T-cell (primary cell): Measurements from ENCODE around the gene DYNC2LI1. TPM values are rescaled to one million over a fixed set of nuclear protein-coding genes. Genes with fewer than 3 reads are reported as not detected.

Source experiments
- ATAC-seq, 4 experiments: fragments of 200-7000 bp in 3 of 4; fragments of 150-1000 bp in 1 of 4; cut with Tn5 transposase; replicated peaks in 1 of 4; 1 replicate in 3 of 4; 2 replicates in 1 of 4; pipeline ENCODE4 v1.10.0; 2021; ENCODE audit warnings: moderate library complexity in 3 of 4, mild to moderate bottlenecking in 2 of 4, moderate number of reproducible peaks in 1 of 4
- CTCF ChIA-PET, 2 donors: fragments of 300-600 bp; sonication (Branson Sonifier 250); formaldehyde crosslinking; loops; one replicate each; lab custom pipeline; 2022; ENCODE audit warnings: antibody characterized with exemption in 2 of 2; lab: Charles Lee
- POLR2A ChIA-PET, 2 donors: fragments of 300-600 bp; sonication (Branson Sonifier 250); formaldehyde crosslinking; loops; one replicate each; lab custom pipeline; 2022; ENCODE audit warnings: antibody characterized with exemption in 2 of 2; lab: Charles Lee
- DNase-seq, 35 experiments: peaks; one replicate each; pipeline versions ENCODE4 v3.0.0 to v3.0.0-alpha.2; 2013 to 2023
- H3K27ac ChIP-seq: one replicate; pipeline ENCODE4 v1.5.1; 2013; ENCODE audit warnings: low read length
- H3K27me3 ChIP-seq, 2 experiments: replicated peaks in 1 of 2; 1 replicate in 1 of 2; 2 replicates in 1 of 2; pipeline versions ENCODE4 v1.6.1 to v1.7.0; 2013; ENCODE audit warnings: low read length in 1 of 2, mixed read lengths in 1 of 2; ENCODE audit not compliant: control insufficient read depth in 2 of 2, insufficient read depth in 2 of 2; ENCODE audit errors: extremely low read depth in 1 of 2
- H3K36me3 ChIP-seq, 2 donors: 1 replicate in 1 of 2; 2 replicates in 1 of 2; pipeline versions ENCODE4 v1.6.1 to v1.7.0; 2013; ENCODE audit warnings: low read length in 1 of 2; ENCODE audit not compliant: control insufficient read depth in 2 of 2, insufficient read depth in 1 of 2; ENCODE audit errors: extremely low read depth in 1 of 2
- H3K4me1 ChIP-seq, 2 experiments: 1 replicate in 1 of 2; 2 replicates in 1 of 2; pipeline versions ENCODE4 v1.6.1 to v1.7.0; 2013; ENCODE audit warnings: low read length in 2 of 2, mixed read lengths in 1 of 2; ENCODE audit not compliant: insufficient read depth in 2 of 2, control insufficient read depth in 1 of 2; ENCODE audit errors: extremely low read depth in 1 of 2
- H3K4me3 ChIP-seq, 2 donors: 1 replicate in 1 of 2; 2 replicates in 1 of 2; pipeline versions ENCODE4 v1.5.1 to v1.7.0; 2013; ENCODE audit warnings: mild to moderate bottlenecking in 2 of 2, low read length in 1 of 2, moderate library complexity in 1 of 2; ENCODE audit not compliant: control insufficient read depth in 1 of 2; ENCODE audit errors: extremely low read depth in 1 of 2
- H3K9me3 ChIP-seq: 2 replicates; pipeline ENCODE4 v1.7.0; 2013
- H3K27ac Mint-ChIP-seq, 2 donors: one replicate each; pipeline ENCODE4 v1.8.0; 2020 to 2021; ENCODE audit warnings: mild to moderate bottlenecking in 2 of 2, mixed read lengths in 2 of 2
- H3K27me3 Mint-ChIP-seq, 2 donors: one replicate each; pipeline ENCODE4 v1.8.0; 2021 to 2022; ENCODE audit warnings: mixed read lengths in 2 of 2
- H3K36me3 Mint-ChIP-seq: one replicate; pipeline ENCODE4 v1.8.0; 2021; ENCODE audit warnings: mixed read lengths
- H3K4me1 Mint-ChIP-seq, 3 donors: one replicate each; pipeline ENCODE4 v1.8.0; 2020 to 2022; ENCODE audit warnings: mixed read lengths in 3 of 3, mild to moderate bottlenecking in 1 of 3
- H3K4me3 Mint-ChIP-seq, 3 donors: one replicate each; pipeline ENCODE4 v1.8.0; 2020 to 2022; ENCODE audit warnings: mild to moderate bottlenecking in 3 of 3, mixed read lengths in 3 of 3, moderate library complexity in 3 of 3
- H3K9me3 Mint-ChIP-seq, 3 donors: one replicate each; pipeline ENCODE4 v1.8.0; 2020 to 2022; ENCODE audit warnings: mixed read lengths in 3 of 3
- WGBS: methylation state at CpG from one replicate; pipeline ENCODE4 v1.1.5; 2013; ENCODE audit warnings: missing lambda C conversion rate; ENCODE audit not compliant: insufficient coverage; 5-methylcytosine and 5-hydroxymethylcytosine counted together
- total RNA-seq, 35 experiments: library from RNA in 6 of 35; stranded (reverse) in 6 of 35; fragments of 120-200 nt in 1 of 35; gene quantifications; one replicate each; pipeline versions ENCODE4 v1.2.1 to v1.2.4 and lab custom pipeline; 2013 to 2026

DYNC2LI1 gene
- total RNA-seq, 5 donors from 2014 or later (not counting 1 experiment from before 2014, with no cell fraction given) = 2.4 to 4.7 (median 3.7) TPM

DNA sequence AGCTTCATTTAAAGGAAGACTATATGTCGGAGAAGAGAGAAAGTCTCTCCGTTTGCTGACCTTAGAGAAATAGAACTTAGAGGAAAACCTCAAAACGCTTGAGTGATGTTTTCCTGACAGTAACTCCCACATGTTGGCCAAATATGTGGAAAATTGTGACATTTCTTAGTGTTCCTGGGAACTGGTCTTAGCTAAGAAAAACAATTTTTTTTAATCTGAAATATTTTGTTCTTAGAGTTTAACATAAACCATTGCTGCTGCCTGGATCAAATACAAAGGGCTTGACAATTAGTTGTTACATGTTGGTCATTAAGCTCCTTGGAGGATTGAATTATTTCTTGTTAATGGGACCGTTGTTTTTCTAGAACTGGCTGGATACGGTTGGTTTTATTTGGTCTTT, 16.3 kb downstream of the DYNC2LI1 start:
- H3K4me3 ChIP-seq = no peak overlapping the region
- no peak overlapping the region for H3K4me3 Mint-ChIP-seq
- H3K27ac Mint-ChIP-seq = no peak overlapping the region
- H3K36me3 ChIP-seq = peaks cover 0 to 3% of the 10 kb centered on the region in 2 donors
- ATAC-seq = no peak
- ChIA-PET CTCF (no interaction called here), POLR2A (interaction anchor here in 1 of 2 donors (0.6 kb wide), 1 partner anchor 1593 kb away, joined by 4 read pairs; no protein-coding TSS in a partner anchor)
- H3K27me3 Mint-ChIP-seq = no peaks in the 10 kb centered on the region
- no peaks in the 10 kb centered on the region for H3K9me3 ChIP-seq
- DNase-seq = no peak
- no peak overlapping the region for H3K27ac ChIP-seq
- peaks cover 33% of the 10 kb centered on the region for H3K36me3 Mint-ChIP-seq
- WGBS = no CpG with 5 or more reads among the region's 5 CpGs
- no peaks in the 10 kb centered on the region for H3K9me3 Mint-ChIP-seq
- no peaks in the 10 kb centered on the region for H3K4me1 Mint-ChIP-seq
- H3K27me3 ChIP-seq = no peaks in the 10 kb centered on the region
- H3K4me1 ChIP-seq = no peaks in the 10 kb centered on the region

DNA sequence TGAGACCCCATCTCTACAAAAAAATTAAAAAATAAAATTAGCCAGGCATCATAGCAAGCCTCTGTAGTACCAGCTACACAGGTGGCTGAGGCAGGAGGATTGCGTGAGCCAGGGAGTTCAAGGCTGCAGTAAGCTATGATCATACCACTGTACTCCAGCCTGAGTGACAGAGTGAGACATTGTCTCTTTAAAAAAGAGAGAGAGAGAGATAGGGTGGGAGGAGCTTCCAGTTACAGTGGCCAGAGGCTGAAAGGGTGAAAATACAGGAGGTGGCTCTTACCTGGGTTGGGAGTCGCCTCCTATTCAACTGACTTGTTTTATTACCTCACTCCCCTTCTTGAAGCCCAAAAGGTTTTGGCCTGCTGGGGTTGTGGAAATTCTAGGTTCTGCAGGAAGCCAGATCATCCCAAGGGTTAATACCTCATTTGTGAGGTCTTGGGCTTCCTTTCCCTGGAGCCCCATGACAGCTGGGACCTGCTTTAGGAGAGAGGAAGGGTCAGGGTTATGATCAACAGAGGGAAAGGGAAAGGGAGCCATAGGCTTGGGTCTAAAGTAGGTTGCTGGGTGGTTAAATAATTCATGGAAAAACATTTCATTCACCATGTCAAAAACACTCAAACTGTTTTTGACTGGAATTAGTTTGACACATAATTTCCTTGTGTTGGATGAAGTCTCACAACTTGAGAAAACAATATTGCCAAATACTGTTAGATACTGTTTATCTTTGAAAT, 17.4 kb downstream of the DYNC2LI1 start:
- Histone ChIP-seq H3K4me3 (no peak overlapping the region), H3K9me3 (no peaks in the 10 kb centered on the region), H3K4me1 (no peaks in the 10 kb centered on the region), H3K36me3 (peaks cover 0 to 3% of the 10 kb centered on the region in 2 donors), H3K27me3 (no peaks in the 10 kb centered on the region), H3K27ac (no peak overlapping the region)
- DNase-seq (no peak), ATAC-seq (no peak)
- H3K36me3 Mint-ChIP-seq = peaks cover 37% of the 10 kb centered on the region
- H3K9me3 Mint-ChIP-seq = no peaks in the 10 kb centered on the region
- no peaks in the 10 kb centered on the region for H3K4me1 Mint-ChIP-seq
- ChIA-PET CTCF (no interaction called here), POLR2A (no interaction called here)
- no peak overlapping the region for H3K27ac Mint-ChIP-seq
- no peaks in the 10 kb centered on the region for H3K27me3 Mint-ChIP-seq
- no CpG with 5 or more reads among the region's 2 CpGs for WGBS
- H3K4me3 Mint-ChIP-seq = no peak overlapping the region

DNA sequence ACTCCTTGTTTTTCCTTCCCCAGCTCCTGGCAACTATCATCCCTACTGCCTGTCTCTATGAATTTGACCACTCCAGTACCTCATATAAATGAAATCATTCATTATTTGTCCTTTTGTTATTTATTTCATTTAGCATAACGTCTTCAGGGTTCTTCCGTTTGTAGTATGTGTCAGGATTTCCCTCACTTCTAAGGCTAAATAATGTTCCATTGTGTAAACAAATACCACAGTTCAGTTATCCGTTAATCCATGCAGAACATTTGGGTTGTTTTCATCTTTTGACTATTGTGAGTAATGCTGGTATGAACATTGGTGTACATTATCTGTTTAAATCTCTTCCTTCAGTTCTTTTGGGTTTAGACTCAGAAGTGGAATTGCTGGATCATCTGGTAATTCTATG, 18.8 kb downstream of the DYNC2LI1 start:
- H3K36me3 Mint-ChIP-seq = peaks cover 43% of the 10 kb centered on the region
- H3K4me3 Mint-ChIP-seq = no peak overlapping the region
- DNase-seq (no peak), ATAC-seq (no peak)
- H3K9me3 Mint-ChIP-seq = no peaks in the 10 kb centered on the region
- POLR2A ChIA-PET = interaction anchor here in 1 of 2 donors (0.6 kb wide), 1 partner anchor 1685 kb away, joined by 3 read pairs; no protein-coding TSS in a partner anchor
- no peaks in the 10 kb centered on the region for H3K4me1 Mint-ChIP-seq
- Histone ChIP-seq H3K4me3 (no peak overlapping the region), H3K36me3 (peaks cover 0 to 3% of the 10 kb centered on the region in 2 donors), H3K27ac (no peak overlapping the region), H3K4me1 (no peaks in the 10 kb centered on the region), H3K27me3 (no peaks in the 10 kb centered on the region), H3K9me3 (no peaks in the 10 kb centered on the region)
- WGBS = no CpG with 5 or more reads among the region's 3 CpGs
- no peak overlapping the region for H3K27ac Mint-ChIP-seq
- H3K27me3 Mint-ChIP-seq = no peaks in the 10 kb centered on the region
- CTCF ChIA-PET = interaction anchor here in 1 of 2 donors (0.7 kb wide), 1 partner anchor 332 kb away, joined by 3 read pairs; no protein-coding TSS in a partner anchor

DNA sequence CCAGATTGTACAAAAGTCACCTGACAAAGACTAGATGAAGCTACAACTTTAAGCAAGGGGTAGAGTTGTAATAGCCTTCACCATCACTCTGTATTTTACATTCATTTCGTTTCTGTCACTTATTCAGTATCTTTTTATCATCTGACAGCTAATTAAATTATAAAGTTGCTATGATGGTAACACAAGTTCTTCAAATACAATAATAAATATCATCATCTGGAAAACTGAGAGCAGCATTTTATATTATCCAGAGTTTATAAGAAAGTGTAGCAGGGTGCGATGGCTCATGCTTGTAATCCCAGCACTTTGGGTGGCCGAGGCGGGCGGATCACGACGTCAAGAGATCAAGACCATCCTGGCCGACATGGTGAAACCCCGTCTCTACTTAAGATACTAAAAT, 21.1 kb downstream of the DYNC2LI1 start:
- H3K9me3 Mint-ChIP-seq = no peaks in the 10 kb centered on the region
- peaks cover 37% of the 10 kb centered on the region for H3K36me3 Mint-ChIP-seq
- Histone ChIP-seq H3K9me3 (no peaks in the 10 kb centered on the region), H3K4me3 (no peak overlapping the region), H3K4me1 (no peaks in the 10 kb centered on the region), H3K27me3 (no peaks in the 10 kb centered on the region), H3K27ac (no peak overlapping the region), H3K36me3 (peaks cover 0 to 2% of the 10 kb centered on the region in 2 donors)
- H3K4me1 Mint-ChIP-seq = no peaks in the 10 kb centered on the region
- no peaks in the 10 kb centered on the region for H3K27me3 Mint-ChIP-seq
- CTCF ChIA-PET = no interaction called here
- H3K27ac Mint-ChIP-seq = no peak overlapping the region
- 100% methylated on average over 1 of the region's 9 CpGs for WGBS
- POLR2A ChIA-PET = no interaction called here
- ATAC-seq (no peak), DNase-seq (no peak)
- H3K4me3 Mint-ChIP-seq = no peak overlapping the region

DNA sequence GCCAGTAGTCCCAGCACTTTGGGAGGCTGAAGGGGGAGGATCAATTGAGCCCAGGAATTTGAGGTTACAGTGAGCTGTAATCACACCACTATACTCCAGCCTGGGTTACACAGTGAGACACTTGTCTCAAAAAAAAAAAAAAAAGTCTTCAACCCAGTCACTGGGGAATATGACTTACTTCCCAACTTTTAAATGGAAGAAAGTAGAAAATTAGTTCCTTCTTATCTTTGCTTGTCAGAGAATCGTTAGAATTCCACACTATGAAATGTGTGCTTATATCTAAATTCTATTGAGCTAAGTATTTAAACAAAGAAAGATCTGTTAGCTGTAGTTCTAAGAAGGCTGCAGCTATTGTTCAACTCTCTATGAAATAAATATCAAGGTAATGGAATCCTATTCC, 22.4 kb downstream of the DYNC2LI1 start:
- no peak overlapping the region for H3K27ac ChIP-seq
- ATAC-seq = no peak
- H3K4me1 ChIP-seq = no peaks in the 10 kb centered on the region
- no peak overlapping the region for H3K4me3 Mint-ChIP-seq
- H3K27me3 Mint-ChIP-seq = no peaks in the 10 kb centered on the region
- no CpG with 5 or more reads among the region's 1 CpG for WGBS
- CTCF ChIA-PET = no interaction called here
- peaks cover 27% of the 10 kb centered on the region for H3K36me3 Mint-ChIP-seq
- H3K27me3 ChIP-seq = no peaks in the 10 kb centered on the region
- no peak overlapping the region for H3K27ac Mint-ChIP-seq
- no peaks in the 10 kb centered on the region for H3K9me3 Mint-ChIP-seq
- no peak for DNase-seq
- no peaks in the 10 kb centered on the region for H3K36me3 ChIP-seq
- H3K9me3 ChIP-seq = no peaks in the 10 kb centered on the region
- H3K4me3 ChIP-seq = no peak overlapping the region
- POLR2A ChIA-PET = no interaction called here
- H3K4me1 Mint-ChIP-seq = no peaks in the 10 kb centered on the region

DNA sequence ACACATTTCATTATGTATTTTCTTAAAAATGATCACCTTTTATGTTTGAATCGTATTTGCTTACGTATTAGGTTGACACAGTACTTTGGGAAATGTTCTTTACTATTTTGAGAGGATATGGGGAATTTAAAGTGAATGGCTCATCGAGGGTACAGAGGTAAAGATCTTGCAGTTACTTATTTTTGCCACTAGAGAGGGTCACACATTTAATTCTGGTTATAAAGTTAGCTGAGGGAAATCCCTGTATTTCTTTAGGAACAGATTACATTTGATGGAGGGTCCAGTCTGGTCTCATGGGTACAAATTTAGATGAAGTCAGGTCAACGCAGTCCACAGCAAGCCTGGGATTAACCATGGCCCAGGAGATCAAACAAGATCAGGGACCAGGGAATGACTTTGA, 24.5 kb downstream of the DYNC2LI1 start:
- 90% methylated on average over 3 of the region's 4 CpGs for WGBS
- no peaks in the 10 kb centered on the region for H3K4me1 Mint-ChIP-seq
- H3K9me3 Mint-ChIP-seq = no peaks in the 10 kb centered on the region
- H3K27me3 Mint-ChIP-seq = no peaks in the 10 kb centered on the region
- H3K27me3 ChIP-seq = no peaks in the 10 kb centered on the region
- H3K9me3 ChIP-seq = no peaks in the 10 kb centered on the region
- H3K4me1 ChIP-seq = no peaks in the 10 kb centered on the region
- CTCF ChIA-PET = interaction anchor here (0.6 to 0.7 kb wide), 2 partner anchors 11 to 152 kb away, joined by 3 read pairs; no protein-coding TSS in a partner anchor
- no peak overlapping the region for H3K27ac Mint-ChIP-seq
- peaks cover 27% of the 10 kb centered on the region for H3K36me3 Mint-ChIP-seq
- no peak overlapping the region for H3K4me3 ChIP-seq
- no peaks in the 10 kb centered on the region for H3K36me3 ChIP-seq
- DNase-seq (no peak), ATAC-seq (no peak)
- POLR2A ChIA-PET = no interaction called here
- no peak overlapping the region for H3K4me3 Mint-ChIP-seq
- H3K27ac ChIP-seq = no peak overlapping the region
